ENCODE measurements around the gene CD300LB. TPM values are rescaled to one million over a fixed set of nuclear protein-coding genes. Genes with fewer than 3 reads are reported as not detected.
"Not testable (repeated sequence)": the region's sequence is repeated elsewhere in the genome, so short reads cannot be mapped to it uniquely, and the experiment has no call there.

CD300LB gene
- total RNA-seq, 1 donor from 2014 or later, result not detected

- H3K4me1 ChIP-seq, result no peaks in the 10 kb centered on the region
- DNase-seq, result no peak
- H3K27ac ChIP-seq (replicated peaks), result no peak overlapping the region
- TF ChIP-seq, protein P1, sequence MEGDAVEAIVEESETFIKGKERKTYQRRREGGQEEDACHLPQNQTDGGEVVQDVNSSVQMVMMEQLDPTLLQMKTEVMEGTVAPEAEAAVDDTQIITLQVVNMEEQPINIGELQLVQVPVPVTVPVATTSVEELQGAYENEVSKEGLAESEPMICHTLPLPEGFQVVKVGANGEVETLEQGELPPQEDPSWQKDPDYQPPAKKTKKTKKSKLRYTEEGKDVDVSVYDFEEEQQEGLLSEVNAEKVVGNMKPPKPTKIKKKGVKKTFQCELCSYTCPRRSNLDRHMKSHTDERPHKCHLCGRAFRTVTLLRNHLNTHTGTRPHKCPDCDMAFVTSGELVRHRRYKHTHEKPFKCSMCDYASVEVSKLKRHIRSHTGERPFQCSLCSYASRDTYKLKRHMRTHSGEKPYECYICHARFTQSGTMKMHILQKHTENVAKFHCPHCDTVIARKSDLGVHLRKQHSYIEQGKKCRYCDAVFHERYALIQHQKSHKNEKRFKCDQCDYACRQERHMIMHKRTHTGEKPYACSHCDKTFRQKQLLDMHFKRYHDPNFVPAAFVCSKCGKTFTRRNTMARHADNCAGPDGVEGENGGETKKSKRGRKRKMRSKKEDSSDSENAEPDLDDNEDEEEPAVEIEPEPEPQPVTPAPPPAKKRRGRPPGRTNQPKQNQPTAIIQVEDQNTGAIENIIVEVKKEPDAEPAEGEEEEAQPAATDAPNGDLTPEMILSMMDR (IDR thresholded peaks at IDR 0.05; ENCODE audit: borderline replicate concordance), result no peak
- peaks cover 41% of the 10 kb centered on the region for H3K27me3 ChIP-seq (ENCODE audit: low read depth)
- no peak overlapping the region for H3K4me3 ChIP-seq
- H3K9me3 ChIP-seq (replicated peaks), result peaks cover 12% of the 10 kb centered on the region
- no peaks in the 10 kb centered on the region for H3K36me3 ChIP-seq
- intact Hi-C loops (cut with micrococcal nuclease), result no loop called here
These were observed 8.0 kb downstream of the CD300LB start for GRCh38 chr17:74523308-74523707.

DNA sequence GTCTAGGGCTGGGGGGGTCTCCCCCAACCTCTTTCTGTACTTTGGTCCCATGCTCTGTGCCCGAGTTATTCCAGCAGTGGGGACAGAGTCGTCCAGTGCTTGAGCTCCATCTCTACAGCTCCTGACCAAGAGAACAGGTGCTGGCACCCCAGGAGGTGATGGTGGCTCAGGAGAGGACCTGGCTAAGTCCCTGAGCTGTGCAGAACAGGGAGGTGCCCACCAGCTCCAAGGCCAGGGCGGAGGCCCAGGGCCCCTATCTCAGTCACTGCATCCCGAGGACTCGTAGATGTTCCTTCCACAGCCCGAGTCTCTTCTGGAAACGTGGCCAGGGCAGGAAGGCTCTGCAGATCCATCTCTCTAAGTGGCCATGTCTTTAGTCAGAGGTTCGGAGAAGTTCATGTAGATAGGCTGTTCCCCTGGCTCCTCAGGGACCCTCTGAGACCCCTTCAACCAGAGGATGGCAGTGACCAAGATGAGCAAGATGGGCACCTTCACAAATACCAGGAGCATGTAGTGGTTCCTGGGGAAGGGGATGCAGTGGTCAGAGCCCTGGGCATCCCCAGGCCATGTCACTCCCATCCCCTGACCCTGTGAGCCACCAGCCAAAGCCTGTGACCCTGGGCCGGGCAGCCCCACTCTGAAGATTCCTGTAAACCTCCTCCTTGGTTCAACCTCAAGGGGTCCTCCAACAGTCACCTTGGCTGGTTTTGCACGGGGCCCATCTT lies 8.7 kb downstream of the CD300LB start:
- DNase-seq, result no peak
- Histone ChIP-seq H3K4me3 (no peak overlapping the region), H3K36me3 (no peaks in the 10 kb centered on the region), H3K27me3 (ENCODE audit: low read depth) (peaks cover 39% of the 10 kb centered on the region), H3K4me1 (no peaks in the 10 kb centered on the region), H3K9me3 (replicated peaks) (peaks cover 13% of the 10 kb centered on the region), H3K27ac (replicated peaks) (no peak overlapping the region)
- TF ChIP-seq, protein P1 (IDR thresholded peaks at IDR 0.05; ENCODE audit: borderline replicate concordance), result no peak
- intact Hi-C loops (cut with micrococcal nuclease), result no loop called here

DNA sequence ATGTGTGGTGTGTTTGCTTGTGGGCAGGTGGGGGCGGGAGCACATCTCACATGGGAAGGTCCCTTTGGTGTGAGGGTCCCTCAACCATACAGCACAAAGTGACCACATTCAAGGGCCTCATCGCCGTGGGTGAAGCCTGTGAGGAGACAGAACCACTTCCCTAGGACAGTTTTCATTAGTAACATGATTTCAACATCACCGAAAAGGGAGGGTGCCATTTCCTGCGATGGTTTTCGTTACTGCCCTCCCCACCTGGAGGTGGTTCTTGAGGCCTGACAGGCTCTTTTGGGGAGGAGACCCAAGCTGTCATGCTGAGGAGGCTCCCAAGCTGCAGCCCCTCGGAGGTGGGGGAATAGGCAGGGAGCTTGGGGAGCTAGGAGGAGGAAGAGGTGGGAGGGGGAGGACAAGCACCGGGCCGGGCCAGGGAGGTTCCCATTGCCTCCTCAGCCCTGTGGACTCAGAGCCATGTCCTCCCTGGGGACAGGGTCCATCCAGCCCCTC lies 9.5 kb downstream of the CD300LB start:
- Histone ChIP-seq H3K27ac (replicated peaks) (peak overlapping the region; percentile 52), H3K9me3 (replicated peaks) (peaks cover 13% of the 10 kb centered on the region), H3K27me3 (ENCODE audit: low read depth) (peaks cover 36% of the 10 kb centered on the region), H3K36me3 (no peaks in the 10 kb centered on the region), H3K4me1 (no peaks in the 10 kb centered on the region), H3K4me3 (no peak overlapping the region)
- intact Hi-C loops (cut with micrococcal nuclease), result no loop called here
- TF ChIP-seq, protein P1 (IDR thresholded peaks at IDR 0.05; ENCODE audit: borderline replicate concordance), result no peak
- DNase-seq, result no peak

DNA sequence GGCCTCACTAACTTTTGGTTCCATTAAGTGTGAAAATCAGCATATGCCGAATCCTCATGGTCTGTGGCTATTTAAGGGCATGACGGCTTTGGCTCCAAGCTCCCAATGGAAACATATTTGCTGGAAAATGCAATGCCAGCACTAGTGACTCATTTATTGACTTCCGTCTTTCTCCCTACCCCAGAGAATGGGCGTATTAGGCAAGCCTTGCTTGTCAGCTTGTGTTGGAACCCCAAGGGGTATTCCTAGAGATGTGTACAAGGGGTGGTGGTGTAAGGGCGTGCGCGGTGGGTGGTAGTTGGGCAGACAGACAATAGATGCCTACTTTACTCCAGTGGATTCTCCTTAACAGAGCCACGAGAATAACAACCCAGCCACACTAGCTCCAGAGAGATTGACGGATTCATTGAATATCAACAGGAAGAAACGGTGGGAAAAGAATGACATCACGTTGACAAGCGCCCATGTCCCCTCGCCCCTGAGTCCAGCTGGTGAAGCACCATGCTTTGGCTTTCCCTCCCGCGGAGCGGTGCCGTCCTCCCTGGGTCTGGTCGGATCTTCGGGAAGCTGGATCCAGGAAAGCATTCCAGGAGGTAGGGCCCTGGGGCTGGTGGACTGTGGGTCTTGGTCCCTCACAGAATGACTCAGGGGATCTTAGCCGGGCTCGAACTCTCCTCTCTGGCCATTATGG lies 10.3 kb downstream of the CD300LB start:
- Histone ChIP-seq H3K27ac (replicated peaks) (peak overlapping the region; percentile 57), H3K4me1 (no peaks in the 10 kb centered on the region), H3K27me3 (ENCODE audit: low read depth) (peaks cover 42% of the 10 kb centered on the region), H3K9me3 (replicated peaks) (peaks cover 13% of the 10 kb centered on the region), H3K4me3 (no peak overlapping the region), H3K36me3 (no peaks in the 10 kb centered on the region)
- intact Hi-C loops (cut with micrococcal nuclease), result no loop called here
- DNase-seq, result no peak
- TF ChIP-seq, protein P1 (IDR thresholded peaks at IDR 0.05; ENCODE audit: borderline replicate concordance), result no peak

DNA sequence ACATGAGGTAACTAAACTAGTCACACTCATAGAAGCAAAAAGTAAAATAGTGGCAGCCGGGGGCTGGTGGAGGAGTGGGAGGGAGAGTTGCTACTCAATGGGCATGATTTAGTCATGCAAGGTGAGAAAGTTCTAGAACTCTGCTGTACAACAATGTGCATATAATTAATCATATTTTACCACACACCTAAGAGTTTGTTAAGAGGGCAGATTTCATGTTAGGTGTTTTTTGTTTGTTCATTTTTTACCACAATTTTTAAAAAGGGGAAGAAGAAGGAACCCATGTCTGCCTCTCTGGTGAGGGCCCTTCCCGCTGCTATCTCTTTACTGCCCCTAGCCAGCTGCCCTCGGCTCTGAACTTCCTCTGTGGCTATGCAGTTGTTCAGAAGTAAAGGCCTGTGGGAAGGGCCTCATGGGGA lies 11.2 kb downstream of the CD300LB start:
- intact Hi-C loops (cut with micrococcal nuclease), result no loop called here
- Histone ChIP-seq H3K9me3 (replicated peaks) (peaks cover 13% of the 10 kb centered on the region), H3K4me3 (no peak overlapping the region), H3K27me3 (ENCODE audit: low read depth) (peaks cover 37% of the 10 kb centered on the region), H3K27ac (replicated peaks) (peak overlapping the region; percentile 57), H3K36me3 (no peaks in the 10 kb centered on the region), H3K4me1 (no peaks in the 10 kb centered on the region)
- TF ChIP-seq, protein P1 (IDR thresholded peaks at IDR 0.05; ENCODE audit: borderline replicate concordance), result no peak
- no peak for DNase-seq

- H3K4me3 ChIP-seq; H3K36me3 ChIP-seq; intact Hi-C loops (cut with micrococcal nuclease); DNase-seq; H3K4me1 ChIP-seq; H3K27ac ChIP-seq (replicated peaks); H3K9me3 ChIP-seq (replicated peaks): not testable (repeated sequence)
- peaks cover 35% of the 10 kb centered on the region for H3K27me3 ChIP-seq (ENCODE audit: low read depth)
These were observed 12.8 kb downstream of the CD300LB start for GRCh38 chr17:74518413-74518981.

Data from left ventricle myocardium inferior (tissue), 1 donor.